Ascending aorta (tissue), 2 donors: Measurements from ENCODE around the gene PNPLA6. TPM values are rescaled to one million over a fixed set of nuclear protein-coding genes. Genes with fewer than 3 reads are reported as not detected.

Experiments
- DNase-seq, 2 donors: peaks; one replicate each; pipeline ENCODE4 v3.0.0-alpha.2; 2019; ENCODE audit warnings: low spot score in 2 of 2
- H3K27ac ChIP-seq, 2 donors: fragments of 200-600 bp; sonication (generic); one replicate each; pipeline ENCODE4 v1.5.1; 2016 to 2017; ENCODE audit warnings: mild to moderate bottlenecking in 1 of 2
- H3K27me3 ChIP-seq: fragments of 200-600 bp; sonication (generic); one replicate; pipeline ENCODE4 v1.5.1; 2017
- H3K36me3 ChIP-seq, 2 donors: fragments of 200-600 bp; sonication (generic); one replicate each; pipeline ENCODE4 v1.5.1; 2016
- H3K4me1 ChIP-seq, 2 donors: fragments of 200-600 bp; sonication (generic); one replicate each; pipeline ENCODE4 v1.5.1; 2016 to 2017; ENCODE audit warnings: mild to moderate bottlenecking in 1 of 2
- H3K4me3 ChIP-seq, 2 donors: fragments of 200-600 bp; sonication (generic); one replicate each; pipeline ENCODE4 v1.5.1; 2016 to 2017; ENCODE audit warnings: mild to moderate bottlenecking in 1 of 2
- H3K9me3 ChIP-seq, 2 donors: fragments of 200-600 bp; sonication (generic); one replicate each; pipeline ENCODE4 v1.5.1; 2016
- CTCF ChIP-seq, 3 experiments: fragments of 200-600 bp in 2 of 3; fragments of 450-650 bp in 1 of 3; sonication (generic) in 2 of 3; IDR thresholded peaks; one replicate each; pipeline ENCODE4 v1.5.1; 2016 to 2019; ENCODE audit warnings: antibody characterized with exemption in 3 of 3, mild to moderate bottlenecking in 1 of 3, moderate library complexity in 1 of 3
- intact Hi-C: fragments of 100-400 bp; cut with DNase I; formaldehyde crosslinking; loops from one replicate; pipeline ENCODE4 v1.15.1; 2023
- total RNA-seq: library from RNA; depleted of rRNA; stranded (reverse); fragments of >200 nt; gene quantifications from one replicate; pipeline ENCODE4 v1.1.0, GENCODE V29; 2016

PNPLA6 gene
- total RNA-seq, 1 donor from 2014 or later, result 190 TPM

- no peaks in the 10 kb centered on the region for H3K9me3 ChIP-seq
- H3K4me1 ChIP-seq, result no peaks in the 10 kb centered on the region
- H3K36me3 ChIP-seq, result peaks cover 67 to 78% of the 10 kb centered on the region in 2 donors
- intact Hi-C loops, result no loop called here
- H3K27me3 ChIP-seq, result no peaks in the 10 kb centered on the region
- no peak overlapping the region for H3K27ac ChIP-seq
- no peak overlapping the region for H3K4me3 ChIP-seq
- no peak for TF ChIP-seq CTCF (IDR thresholded peaks at IDR 0.05)
- no peak for DNase-seq
These were observed 6.4 kb downstream of the PNPLA6 start for GRCh38 chr19:7541828-7542443.

- DNase-seq, result no peak
- no peaks in the 10 kb centered on the region for H3K27me3 ChIP-seq
- TF ChIP-seq CTCF (IDR thresholded peaks at IDR 0.05), result no peak
- H3K36me3 ChIP-seq, result peaks cover 60 to 74% of the 10 kb centered on the region in 2 donors
- intact Hi-C loops, result no loop called here
- no peaks in the 10 kb centered on the region for H3K9me3 ChIP-seq
- H3K27ac ChIP-seq, result no peak overlapping the region
- no peak overlapping the region for H3K4me3 ChIP-seq
- no peaks in the 10 kb centered on the region for H3K4me1 ChIP-seq
These were observed 7.2 kb downstream of the PNPLA6 start for GRCh38 chr19:7542556-7543348.

- no peaks in the 10 kb centered on the region for H3K4me1 ChIP-seq
- H3K36me3 ChIP-seq, result peaks cover 45 to 59% of the 10 kb centered on the region in 2 donors
- H3K9me3 ChIP-seq, result no peaks in the 10 kb centered on the region
- no peak for DNase-seq
- H3K27ac ChIP-seq, result peak overlapping the region in 1 of 2 donors; percentile 31
- no peak overlapping the region for H3K4me3 ChIP-seq
- no peak for TF ChIP-seq CTCF (IDR thresholded peaks at IDR 0.05)
- no peaks in the 10 kb centered on the region for H3K27me3 ChIP-seq
- intact Hi-C loops, result no loop called here
These were observed 9.1 kb downstream of the PNPLA6 start for GRCh38 chr19:7544626-7545025.

GRCh38 chr19:7545300-7545699, 9.8 kb downstream of the PNPLA6 start:
- no peaks in the 10 kb centered on the region for H3K9me3 ChIP-seq
- H3K27me3 ChIP-seq, result no peaks in the 10 kb centered on the region
- no peak overlapping the region for H3K4me3 ChIP-seq
- DNase-seq, result no peak
- peaks cover 45 to 59% of the 10 kb centered on the region in 2 donors for H3K36me3 ChIP-seq
- TF ChIP-seq CTCF (IDR thresholded peaks at IDR 0.05), result no peak
- H3K4me1 ChIP-seq, result no peaks in the 10 kb centered on the region
- intact Hi-C loops, result no loop called here
- H3K27ac ChIP-seq, result peak overlapping the region in 1 of 2 donors; percentile 26

- no peaks in the 10 kb centered on the region for H3K27me3 ChIP-seq
- intact Hi-C loops, result no loop called here
- DNase-seq, result no peak
- H3K4me1 ChIP-seq, result no peaks in the 10 kb centered on the region
- no peaks in the 10 kb centered on the region for H3K9me3 ChIP-seq
- peaks cover 45 to 59% of the 10 kb centered on the region in 2 donors for H3K36me3 ChIP-seq
- no peak overlapping the region for H3K4me3 ChIP-seq
- H3K27ac ChIP-seq, result no peak overlapping the region
- no peak for TF ChIP-seq CTCF (IDR thresholded peaks at IDR 0.05)
These were observed 10.4 kb downstream of the PNPLA6 start for GRCh38 chr19:7545904-7546303.
